ENCODE data around the gene SLC35G1. TPM values are rescaled to one million over a fixed set of nuclear protein-coding genes. Genes with fewer than 3 reads are reported as not detected.

The SLC35G1 gene, protein sequence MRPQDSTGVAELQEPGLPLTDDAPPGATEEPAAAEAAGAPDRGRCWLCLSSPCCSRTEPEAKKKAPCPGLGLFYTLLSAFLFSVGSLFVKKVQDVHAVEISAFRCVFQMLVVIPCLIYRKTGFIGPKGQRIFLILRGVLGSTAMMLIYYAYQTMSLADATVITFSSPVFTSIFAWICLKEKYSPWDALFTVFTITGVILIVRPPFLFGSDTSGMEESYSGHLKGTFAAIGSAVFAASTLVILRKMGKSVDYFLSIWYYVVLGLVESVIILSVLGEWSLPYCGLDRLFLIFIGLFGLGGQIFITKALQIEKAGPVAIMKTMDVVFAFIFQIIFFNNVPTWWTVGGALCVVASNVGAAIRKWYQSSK
- 9.1 and 9.5 TPM in 2 replicates for total RNA-seq (2014; rRNA removed; shearing (Covaris generic))

- Histone ChIP-seq H3K4me1 (no peaks in the 10 kb centered on the region), H3K9me3 (replicated peaks) (no peaks in the 10 kb centered on the region), H3K4me3 (peak within 1 kb of the TSS; percentile 95), H3K36me3 (no peaks in the 10 kb centered on the region), H3K27me3 (no peaks in the 10 kb centered on the region), H3K27ac (peak within 1 kb of the TSS; percentile 57)
- peak; percentile 70 to 78 for DNase-seq
Measured at GRCh38 chr10:93893646-93894515, at the start of gene SLC35G1. TSS of gene SLC35G1 (plus strand) at chr10:93893978. CDS start at chr10:93894034, 56 bp downstream.

GRCh38 chr10:93844979-93845626 lies 48.7 kb upstream of the SLC35G1 start:
- Histone ChIP-seq H3K36me3 (no peaks in the 10 kb centered on the region), H3K27me3 (no peaks in the 10 kb centered on the region), H3K9me3 (replicated peaks) (no peaks in the 10 kb centered on the region), H3K4me1 (no peaks in the 10 kb centered on the region), H3K27ac (no peak overlapping the region), H3K4me3 (no peak overlapping the region)
- peak; percentile 4 to 11 for DNase-seq

DNA sequence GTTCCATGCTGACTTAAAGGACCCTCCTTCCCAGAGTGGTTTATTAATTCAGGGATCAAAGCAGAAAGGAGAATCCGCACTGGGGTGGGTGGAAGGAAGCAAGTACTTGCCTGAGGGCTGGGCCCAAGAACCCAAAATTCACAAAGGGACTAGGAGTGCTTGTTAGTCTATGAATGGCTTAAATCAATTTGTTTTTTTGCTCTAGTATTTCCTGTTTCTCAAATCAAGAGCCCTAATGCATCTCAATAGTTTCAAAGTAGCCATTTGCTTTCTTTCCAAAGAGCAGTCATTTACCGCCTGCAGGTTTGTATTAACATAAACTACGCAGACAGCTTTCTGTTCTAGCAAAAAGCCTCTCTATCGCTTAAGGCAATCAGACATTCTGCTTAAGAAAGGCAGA lies 44.2 kb upstream of the SLC35G1 start:
- no peaks in the 10 kb centered on the region for H3K9me3 ChIP-seq (replicated peaks)
- no peaks in the 10 kb centered on the region for H3K36me3 ChIP-seq
- no peak overlapping the region for H3K27ac ChIP-seq
- H3K4me1 ChIP-seq = no peaks in the 10 kb centered on the region
- H3K4me3 ChIP-seq = no peak overlapping the region
- H3K27me3 ChIP-seq = no peaks in the 10 kb centered on the region
- DNase-seq = no peak

GRCh38 chr10:93850031-93851015 lies 43.5 kb upstream of the SLC35G1 start:
- no peaks in the 10 kb centered on the region for H3K27me3 ChIP-seq
- no peaks in the 10 kb centered on the region for H3K9me3 ChIP-seq (replicated peaks)
- H3K27ac ChIP-seq = no peak overlapping the region
- no peak overlapping the region for H3K4me3 ChIP-seq
- no peaks in the 10 kb centered on the region for H3K36me3 ChIP-seq
- H3K4me1 ChIP-seq = no peaks in the 10 kb centered on the region
- no peak for DNase-seq

DNA sequence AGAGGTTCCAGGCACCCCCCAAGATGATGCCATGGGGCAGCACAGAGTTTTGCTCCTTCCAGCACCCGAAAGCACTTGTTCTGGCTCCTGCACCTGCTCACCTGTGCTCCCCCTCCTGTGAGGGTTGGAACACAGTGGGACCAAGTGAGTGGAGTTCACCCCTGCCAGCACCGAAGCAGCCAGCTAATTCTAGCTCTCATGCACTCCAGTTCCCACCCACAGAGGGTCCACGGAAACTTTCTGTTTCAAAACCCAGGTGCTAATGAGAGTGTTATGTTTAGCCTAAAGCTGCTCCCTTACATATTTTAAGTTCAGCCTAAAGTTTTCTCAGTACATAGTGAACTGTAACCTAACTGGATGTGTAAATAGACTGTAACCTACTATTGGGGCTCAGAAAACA lies 42.6 kb upstream of the SLC35G1 start:
- Histone ChIP-seq H3K4me1 (no peaks in the 10 kb centered on the region), H3K27me3 (no peaks in the 10 kb centered on the region), H3K9me3 (replicated peaks) (no peaks in the 10 kb centered on the region), H3K4me3 (no peak overlapping the region), H3K27ac (no peak overlapping the region), H3K36me3 (no peaks in the 10 kb centered on the region)
- no peak for DNase-seq

DNA sequence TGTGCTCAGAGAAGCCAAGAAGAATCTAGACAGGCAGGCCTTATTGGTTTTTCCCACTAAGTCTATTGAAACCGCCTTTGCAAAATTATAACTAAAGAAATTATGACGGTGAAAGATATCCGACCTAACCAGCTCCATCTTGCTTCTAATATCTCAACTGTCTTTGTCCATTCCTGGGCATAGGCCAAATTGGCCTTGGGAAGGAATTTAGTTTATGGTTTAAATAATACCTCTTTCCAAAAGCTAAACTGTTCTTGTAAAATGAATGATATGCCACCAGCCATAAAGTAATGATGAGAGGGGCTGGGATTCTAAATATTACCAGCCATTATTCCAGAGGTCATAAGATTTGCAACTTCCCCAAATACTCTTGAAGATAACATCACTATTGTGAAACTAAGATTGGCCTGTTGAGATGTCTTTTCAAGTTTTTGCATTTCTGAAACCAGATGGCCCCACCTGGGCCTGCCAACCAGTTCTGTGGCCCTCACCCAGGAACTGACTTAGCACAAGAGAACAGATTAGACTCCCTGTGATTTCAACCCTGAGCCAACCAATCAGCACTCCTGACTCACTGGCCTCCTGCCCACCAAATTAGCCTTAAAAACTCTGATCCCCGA lies 41.2 kb upstream of the SLC35G1 start:
- Histone ChIP-seq H3K9me3 (replicated peaks) (no peaks in the 10 kb centered on the region), H3K4me1 (no peaks in the 10 kb centered on the region), H3K4me3 (no peak overlapping the region), H3K27ac (no peak overlapping the region), H3K27me3 (no peaks in the 10 kb centered on the region), H3K36me3 (no peaks in the 10 kb centered on the region)
- DNase-seq = no peak

- no peak overlapping the region for H3K4me3 ChIP-seq
- no peaks in the 10 kb centered on the region for H3K9me3 ChIP-seq (replicated peaks)
- H3K36me3 ChIP-seq = no peaks in the 10 kb centered on the region
- DNase-seq = no peak
- no peaks in the 10 kb centered on the region for H3K27me3 ChIP-seq
- H3K27ac ChIP-seq = no peak overlapping the region
- H3K4me1 ChIP-seq = no peaks in the 10 kb centered on the region
Measured at GRCh38 chr10:93854975-93855374, 38.8 kb upstream of the SLC35G1 start.

GRCh38 chr10:93856349-93857145 lies 37.2 kb upstream of the SLC35G1 start:
- H3K9me3 ChIP-seq (replicated peaks) = no peaks in the 10 kb centered on the region
- no peaks in the 10 kb centered on the region for H3K27me3 ChIP-seq
- H3K4me3 ChIP-seq = no peak overlapping the region
- H3K4me1 ChIP-seq = no peaks in the 10 kb centered on the region
- no peaks in the 10 kb centered on the region for H3K36me3 ChIP-seq
- no peak for DNase-seq
- no peak overlapping the region for H3K27ac ChIP-seq

DNA sequence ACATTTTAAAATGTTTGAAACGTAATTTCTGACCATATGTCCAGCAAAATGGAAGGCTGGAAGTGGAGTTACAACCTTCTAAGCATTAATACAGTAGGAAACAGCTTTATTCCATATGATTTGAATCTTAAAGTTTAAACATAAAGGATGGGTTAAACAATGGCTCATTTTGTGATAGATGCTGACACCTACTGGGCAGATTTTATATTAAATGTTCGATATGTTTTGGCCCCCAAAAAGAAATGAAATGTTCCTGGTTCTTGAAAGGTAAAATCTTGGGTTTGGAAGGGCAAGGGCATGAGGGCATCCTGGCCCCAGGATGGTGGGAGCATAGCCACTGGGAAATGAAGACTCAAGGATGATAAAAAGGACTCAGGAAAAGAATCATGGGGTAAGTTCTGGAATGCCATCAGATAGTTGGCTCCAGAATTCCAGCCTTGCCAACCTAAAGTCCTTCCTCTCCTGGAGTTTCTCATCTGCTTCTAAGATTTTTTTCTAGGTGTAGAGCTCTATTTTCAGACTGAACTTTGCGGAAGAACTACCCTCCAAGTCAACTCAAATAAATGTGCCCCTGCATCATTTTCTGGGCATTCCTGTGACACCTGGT lies 34.6 kb upstream of the SLC35G1 start:
- no peak overlapping the region for H3K27ac ChIP-seq
- no peak overlapping the region for H3K4me3 ChIP-seq
- no peaks in the 10 kb centered on the region for H3K27me3 ChIP-seq
- no peaks in the 10 kb centered on the region for H3K36me3 ChIP-seq
- DNase-seq = peak in 1 of 2 experiments; percentile 20
- no peaks in the 10 kb centered on the region for H3K9me3 ChIP-seq (replicated peaks)
- H3K4me1 ChIP-seq = no peaks in the 10 kb centered on the region

- Histone ChIP-seq H3K27ac (no peak overlapping the region), H3K4me3 (no peak overlapping the region), H3K36me3 (no peaks in the 10 kb centered on the region), H3K27me3 (no peaks in the 10 kb centered on the region), H3K4me1 (no peaks in the 10 kb centered on the region), H3K9me3 (replicated peaks) (no peaks in the 10 kb centered on the region)
- no peak for DNase-seq
Measured at GRCh38 chr10:93861825-93862224, 32.0 kb upstream of the SLC35G1 start.

DNA sequence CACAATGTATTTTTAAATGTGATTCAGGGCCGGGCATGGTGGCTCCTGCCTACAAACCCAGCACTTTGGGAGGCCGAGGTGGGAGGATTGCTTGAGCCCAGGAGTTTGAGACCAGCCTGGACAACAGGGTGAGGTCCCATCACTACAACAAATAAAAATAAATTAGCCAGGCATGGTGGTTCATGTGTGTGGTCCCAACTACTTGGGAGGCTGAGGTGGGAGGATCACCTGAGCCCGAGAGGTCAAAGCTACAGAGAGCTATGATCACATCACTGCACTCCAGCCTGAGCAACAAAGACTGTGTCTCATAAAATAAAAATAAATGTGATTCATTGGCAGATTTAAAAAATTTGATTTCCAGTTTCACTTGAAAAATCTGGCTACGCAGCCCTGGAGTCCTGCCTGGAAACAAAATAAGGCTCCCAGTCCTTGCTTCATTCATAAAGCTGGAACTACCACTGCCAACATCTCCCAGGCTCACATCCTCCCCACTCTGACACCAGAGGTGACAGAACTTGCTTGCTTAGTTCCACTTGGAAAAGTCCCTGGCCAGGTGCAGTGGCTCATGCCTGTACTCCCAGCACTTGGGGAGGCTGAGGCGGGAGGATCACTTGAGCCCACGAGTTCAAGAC lies 27.9 kb upstream of the SLC35G1 start:
- Histone ChIP-seq H3K36me3 (no peaks in the 10 kb centered on the region), H3K27ac (no peak overlapping the region), H3K4me1 (no peaks in the 10 kb centered on the region), H3K9me3 (replicated peaks) (no peaks in the 10 kb centered on the region), H3K4me3 (no peak overlapping the region), H3K27me3 (no peaks in the 10 kb centered on the region)
- no peak for DNase-seq

DNA sequence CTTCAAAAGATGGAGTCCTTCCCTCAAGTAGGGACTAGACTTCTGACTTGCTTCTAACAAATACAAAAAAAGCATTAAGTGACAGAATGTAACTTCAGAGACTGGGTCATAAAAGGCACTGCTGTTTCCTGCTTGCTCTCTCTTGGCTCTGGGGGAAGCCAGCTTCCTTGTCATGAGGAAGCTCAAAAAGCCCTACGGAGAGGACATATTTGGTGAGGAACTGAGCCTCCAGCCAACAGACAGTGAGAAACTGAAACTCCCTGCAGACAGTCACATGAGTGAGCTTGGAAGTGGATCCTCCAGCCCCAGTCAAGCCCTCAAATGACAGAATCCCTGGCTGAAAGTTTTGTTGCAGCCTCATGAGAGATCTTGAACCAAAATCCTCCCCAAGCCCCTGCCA lies 26.3 kb upstream of the SLC35G1 start:
- H3K4me3 ChIP-seq = no peak overlapping the region
- no peaks in the 10 kb centered on the region for H3K4me1 ChIP-seq
- H3K27me3 ChIP-seq = no peaks in the 10 kb centered on the region
- no peaks in the 10 kb centered on the region for H3K36me3 ChIP-seq
- no peaks in the 10 kb centered on the region for H3K9me3 ChIP-seq (replicated peaks)
- DNase-seq = no peak
- no peak overlapping the region for H3K27ac ChIP-seq
